ENCODE measurements around the gene SLC17A8. TPM values are rescaled to one million over a fixed set of nuclear protein-coding genes. Genes with fewer than 3 reads are reported as not detected.

SLC17A8 gene
- polyA plus RNA-seq, 1 donor from 2014 or later, result 0.22 TPM

GRCh38 chr12:100464529-100464928 is 107.7 kb downstream of the SLC17A8 start:
- H3K27ac ChIP-seq (ENCODE audit: low read length), result no peak overlapping the region
- H3K4me2 ChIP-seq (ENCODE audit: low read length), result no peak overlapping the region
- no peak for TF ChIP-seq TAF1 (IDR thresholded peaks at IDR 0.05; ENCODE audit: low read depth)
- H3F3A ChIP-seq (ENCODE audit: insufficient read depth, low read length, poor library complexity, severe bottlenecking), result no peaks in the 10 kb centered on the region
- H4K20me1 ChIP-seq (ENCODE audit: insufficient read depth), result no peaks in the 10 kb centered on the region
- no peaks in the 10 kb centered on the region for H3K9me3 ChIP-seq (ENCODE audit: low read length)
- no peak overlapping the region for H3K9ac ChIP-seq (ENCODE audit: low read length)
- no peak overlapping the region for H2AFZ ChIP-seq (ENCODE audit: low read depth, low read length)
- no peaks in the 10 kb centered on the region for H3K36me3 ChIP-seq (ENCODE audit: insufficient read depth, low read length)
- no peaks in the 10 kb centered on the region for H3K79me2 ChIP-seq (replicated peaks; ENCODE audit: insufficient read depth, low read length)
- no peaks in the 10 kb centered on the region for H3K9me2 ChIP-seq (ENCODE audit: insufficient read depth, low read length)
- no peak overlapping the region for H3K4me3 ChIP-seq (ENCODE audit: low read length)
- H3K27me3 ChIP-seq (ENCODE audit: insufficient read depth, low read depth, low read length), result no peaks in the 10 kb centered on the region

- H3K27me3 ChIP-seq (ENCODE audit: insufficient read depth, low read depth, low read length), result no peaks in the 10 kb centered on the region
- no peak overlapping the region for H3K27ac ChIP-seq (ENCODE audit: low read length)
- no peaks in the 10 kb centered on the region for H4K20me1 ChIP-seq (ENCODE audit: insufficient read depth)
- H3K4me2 ChIP-seq (ENCODE audit: low read length), result no peak overlapping the region
- no peak overlapping the region for H3K4me3 ChIP-seq (ENCODE audit: low read length)
- no peaks in the 10 kb centered on the region for H3K79me2 ChIP-seq (replicated peaks; ENCODE audit: insufficient read depth, low read length)
- no peak overlapping the region for H2AFZ ChIP-seq (ENCODE audit: low read depth, low read length)
- H3K9ac ChIP-seq (ENCODE audit: low read length), result no peak overlapping the region
- no peaks in the 10 kb centered on the region for H3K36me3 ChIP-seq (ENCODE audit: insufficient read depth, low read length)
- H3K9me3 ChIP-seq (ENCODE audit: low read length), result no peaks in the 10 kb centered on the region
- TF ChIP-seq SMC3 (conservative IDR thresholded peaks at IDR 0.05; ENCODE audit: poor library complexity) (no peak), REST (IDR thresholded peaks at IDR 0.05; ENCODE audit: borderline replicate concordance) (no peak), POLR2AphosphoS5 (IDR thresholded peaks at IDR 0.05) (no peak), EP300 (conservative IDR thresholded peaks at IDR 0.05; ENCODE audit: poor library complexity, severe bottlenecking) (no peak), RAD21 (conservative IDR thresholded peaks at IDR 0.05) (no peak), MXI1 (conservative IDR thresholded peaks at IDR 0.05; ENCODE audit: poor library complexity, severe bottlenecking) (no peak), TAF1 (IDR thresholded peaks at IDR 0.05; ENCODE audit: low read depth) (no peak), EZH2 (IDR thresholded peaks at IDR 0.05; ENCODE audit: borderline replicate concordance, insufficient read depth, low read length, poor library complexity, severe bottlenecking) (no peak)
- TF ChIP-seq, protein P1, sequence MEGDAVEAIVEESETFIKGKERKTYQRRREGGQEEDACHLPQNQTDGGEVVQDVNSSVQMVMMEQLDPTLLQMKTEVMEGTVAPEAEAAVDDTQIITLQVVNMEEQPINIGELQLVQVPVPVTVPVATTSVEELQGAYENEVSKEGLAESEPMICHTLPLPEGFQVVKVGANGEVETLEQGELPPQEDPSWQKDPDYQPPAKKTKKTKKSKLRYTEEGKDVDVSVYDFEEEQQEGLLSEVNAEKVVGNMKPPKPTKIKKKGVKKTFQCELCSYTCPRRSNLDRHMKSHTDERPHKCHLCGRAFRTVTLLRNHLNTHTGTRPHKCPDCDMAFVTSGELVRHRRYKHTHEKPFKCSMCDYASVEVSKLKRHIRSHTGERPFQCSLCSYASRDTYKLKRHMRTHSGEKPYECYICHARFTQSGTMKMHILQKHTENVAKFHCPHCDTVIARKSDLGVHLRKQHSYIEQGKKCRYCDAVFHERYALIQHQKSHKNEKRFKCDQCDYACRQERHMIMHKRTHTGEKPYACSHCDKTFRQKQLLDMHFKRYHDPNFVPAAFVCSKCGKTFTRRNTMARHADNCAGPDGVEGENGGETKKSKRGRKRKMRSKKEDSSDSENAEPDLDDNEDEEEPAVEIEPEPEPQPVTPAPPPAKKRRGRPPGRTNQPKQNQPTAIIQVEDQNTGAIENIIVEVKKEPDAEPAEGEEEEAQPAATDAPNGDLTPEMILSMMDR (IDR thresholded peaks at IDR 0.05; ENCODE audit: poor library complexity, severe bottlenecking), result no peak
- no peaks in the 10 kb centered on the region for H3F3A ChIP-seq (ENCODE audit: insufficient read depth, low read length, poor library complexity, severe bottlenecking)
- H3K9me2 ChIP-seq (ENCODE audit: insufficient read depth, low read length), result no peaks in the 10 kb centered on the region
These were observed 111.3 kb downstream of the SLC17A8 start for GRCh38 chr12:100468126-100468525.

Other genes with a start within 250 kb of the SLC17A8 start
- 29.2 and 31.6 TPM in 2 replicates for gene BLTP3B, start 214.2 kb upstream of the SLC17A8 start, polyA plus RNA-seq
- 76.3 and 128 TPM in 2 replicates for gene ACTR6, start 156.3 kb upstream of the SLC17A8 start, polyA plus RNA-seq
- 1.2 TPM in 1 of 2 replicates, not detected in the other for gene DEPDC4, start 90.0 kb upstream of the SLC17A8 start, polyA plus RNA-seq
- 80.9 and 101 TPM in 2 replicates for gene SCYL2, start 89.9 kb upstream of the SLC17A8 start, polyA plus RNA-seq
- gene NR1H4, start 116.8 kb downstream of the SLC17A8 start, polyA plus RNA-seq, result not detected in 2 replicates
- gene GAS2L3, start 216.6 kb downstream of the SLC17A8 start, polyA plus RNA-seq, result 0.67 and 0.98 TPM in 2 replicates